B cell (primary cell): ENCODE data around the gene RARRES1. TPM values are rescaled to one million over a fixed set of nuclear protein-coding genes. Genes with fewer than 3 reads are reported as not detected.

Experiments
- ATAC-seq: fragments of 200-7000 bp; cut with Tn5 transposase; one replicate; pipeline ENCODE4 v1.10.0; 2021; ENCODE audit warnings: low read depth, mild to moderate bottlenecking, moderate number of reproducible peaks, moderate library complexity
- CTCF ChIA-PET: fragments of 350-600 bp; sonication (Branson Sonifier 250); formaldehyde crosslinking; loops from one replicate; lab custom pipeline; 2021; ENCODE audit warnings: antibody characterized with exemption, inconsistent platforms; lab: Charles Lee
- POLR2A ChIA-PET: fragments of 350-600 bp; sonication (Branson Sonifier 250); formaldehyde crosslinking; loops from one replicate; lab custom pipeline; 2021; ENCODE audit warnings: antibody characterized with exemption; lab: Charles Lee
- DNase-seq: peaks from one replicate; pipeline ENCODE4 v3.0.0; 2013
- H2AFZ ChIP-seq: 2 replicates; pipeline ENCODE4 v1.6.1; 2012; ENCODE audit warnings: mild to moderate bottlenecking, low read depth, low read length; ENCODE audit not compliant: insufficient read depth, poor library complexity, severe bottlenecking
- H3K27ac ChIP-seq, 2 donors: 1 replicate in 1 of 2; 2 replicates in 1 of 2; pipeline ENCODE4 v1.5.1; 2012 to 2013; ENCODE audit warnings: low read length in 2 of 2, mild to moderate bottlenecking in 2 of 2, moderate library complexity in 1 of 2
- H3K27me3 ChIP-seq, 4 experiments: fragments of 200-600 bp in 1 of 4; sonication (generic) in 1 of 4; replicated peaks in 1 of 4; 1 replicate in 2 of 4; 2 replicates in 2 of 4; pipeline versions ENCODE4 v1.6.1 to v1.7.0; 2013 to 2016; ENCODE audit warnings: low read length in 3 of 4, mild to moderate bottlenecking in 2 of 4, mixed read lengths in 1 of 4, moderate library complexity in 1 of 4; ENCODE audit not compliant: insufficient read depth in 4 of 4, control insufficient read depth in 3 of 4; ENCODE audit errors: control extremely low read depth in 1 of 4
- H3K36me3 ChIP-seq, 2 experiments: replicated peaks in 1 of 2; 1 replicate in 1 of 2; 2 replicates in 1 of 2; pipeline versions ENCODE4 v1.6.1 to v1.7.1; 2013; ENCODE audit warnings: low read length in 1 of 2; ENCODE audit not compliant: insufficient read depth in 2 of 2, control insufficient read depth in 1 of 2; ENCODE audit errors: control extremely low read depth in 1 of 2, extremely low read depth in 1 of 2
- H3K4me1 ChIP-seq, 2 donors: fragments of 200-600 bp in 1 of 2; sonication (generic) in 1 of 2; 1 replicate in 1 of 2; 2 replicates in 1 of 2; pipeline versions ENCODE4 v1.5.1 to v1.6.1; 2013 to 2017; ENCODE audit warnings: low read length in 2 of 2; ENCODE audit not compliant: control insufficient read depth in 2 of 2, insufficient read depth in 2 of 2
- H3K4me2 ChIP-seq: replicated peaks from 2 replicates; pipeline ENCODE3; 2012; ENCODE audit warnings: mild to moderate bottlenecking, low read depth, low read length; ENCODE audit not compliant: poor library complexity, severe bottlenecking
- H3K4me3 ChIP-seq, 5 experiments: fragments of 200-600 bp in 1 of 5; sonication (generic) in 1 of 5; 1 replicate in 3 of 5; 2 replicates in 2 of 5; pipeline versions ENCODE4 v1.5.1 to v1.7.0; 2011 to 2016; ENCODE audit warnings: low read length in 4 of 5, mild to moderate bottlenecking in 4 of 5, low read depth in 2 of 5, control low read depth in 1 of 5, moderate library complexity in 1 of 5; ENCODE audit not compliant: insufficient read depth in 1 of 5; ENCODE audit errors: control extremely low read depth in 1 of 5, extremely low read depth in 1 of 5
- H3K79me2 ChIP-seq: fragments of 200-600 bp; sonication (generic); one replicate; pipeline ENCODE4 v1.6.0; 2016; ENCODE audit warnings: low read length; ENCODE audit not compliant: control insufficient read depth, insufficient read depth
- H3K9ac ChIP-seq: fragments of 200-600 bp; sonication (generic); 2 replicates; pipeline ENCODE4 v1.6.1; 2017; ENCODE audit warnings: mild to moderate bottlenecking, low read length, moderate library complexity
- H3K9me3 ChIP-seq, 3 donors: one replicate each; pipeline versions ENCODE4 v1.6.1 to v1.7.1; 2013; ENCODE audit warnings: low read length in 2 of 3; ENCODE audit not compliant: control insufficient read depth in 2 of 3, insufficient read depth in 1 of 3; ENCODE audit errors: control extremely low read depth in 1 of 3
- H4K20me1 ChIP-seq: 2 replicates; pipeline ENCODE4 v1.6.0; 2012; ENCODE audit warnings: mild to moderate bottlenecking, low read length; ENCODE audit not compliant: insufficient read depth, control insufficient read depth, poor library complexity, severe bottlenecking
- H3K27ac Mint-ChIP-seq: one replicate; pipeline ENCODE4 v1.8.0; 2021; ENCODE audit warnings: mixed read lengths
- H3K27me3 Mint-ChIP-seq: one replicate; pipeline ENCODE4 v1.8.0; 2021; ENCODE audit warnings: mixed read lengths
- H3K4me1 Mint-ChIP-seq: one replicate; pipeline ENCODE4 v1.8.0; 2021; ENCODE audit warnings: mixed read lengths
- H3K4me3 Mint-ChIP-seq: one replicate; pipeline ENCODE4 v1.8.0; 2021; ENCODE audit warnings: mixed read lengths
- H3K9me3 Mint-ChIP-seq: one replicate; pipeline ENCODE4 v1.8.0; 2022; ENCODE audit warnings: mixed read lengths; ENCODE audit not compliant: insufficient read depth
- CTCF ChIP-seq: fragments of 200-600 bp; IDR thresholded peaks from one replicate; pipeline ENCODE4 v1.8.0; 2022; ENCODE audit warnings: antibody characterized with exemption, mild to moderate bottlenecking
- EZH2 ChIP-seq: IDR thresholded peaks from 2 replicates; pipeline ENCODE4 v1.6.1; 2012; ENCODE audit warnings: borderline replicate concordance, low read depth, mild to moderate bottlenecking, moderate library complexity, low read length; ENCODE audit not compliant: insufficient read depth, poor library complexity, severe bottlenecking
- WGBS: methylation state at CpG from one replicate; pipeline ENCODE4 v1.1.5; 2013; ENCODE audit warnings: missing lambda C conversion rate; ENCODE audit not compliant: insufficient coverage; 5-methylcytosine and 5-hydroxymethylcytosine counted together
- intact Hi-C: fragments of 100-400 bp; cut with micrococcal nuclease; formaldehyde crosslinking; loops from one replicate; pipeline ENCODE4 v1.10.0; 2022
- polyA plus RNA-seq: library from polyadenylated mRNA; depleted of rRNA; stranded (reverse); fragments of >200 nt; gene quantifications from 2 replicates; pipeline ENCODE4 v1.2.3, GENCODE V29; 2012
- total RNA-seq, 2 donors: library from RNA; stranded (reverse); fragments of 120-200 nt in 1 of 2; gene quantifications; 1 replicate in 1 of 2; 2 replicates in 1 of 2; pipeline versions ENCODE4 v1.2.3 to v1.2.4, GENCODE V29; 2013 to 2022

RARRES1 gene
- total and polyA plus RNA-seq, 2 donors (not counting 1 experiment from before 2014, with no cell fraction given): not detected

GRCh38 chr3:158775426-158776410, 43.5 kb upstream of the RARRES1 start:
- ChIA-PET CTCF (no interaction called here), POLR2A (no interaction called here)
- Histone ChIP-seq H3K4me1 (no peaks in the 10 kb centered on the region), H4K20me1 (no peaks in the 10 kb centered on the region), H3K36me3 (no peaks in the 10 kb centered on the region), H3K4me3 (no peak overlapping the region), H3K9ac (no peak overlapping the region), H3K4me2 (no peak overlapping the region), H3K27me3 (no peaks in the 10 kb centered on the region), H2AFZ (no peak overlapping the region), H3K27ac (no peak overlapping the region), H3K9me3 (no peaks in the 10 kb centered on the region), H3K79me2 (no peaks in the 10 kb centered on the region)
- Mint-ChIP-seq H3K27ac (no peak overlapping the region), H3K27me3 (no peaks in the 10 kb centered on the region), H3K4me1 (no peaks in the 10 kb centered on the region), H3K9me3 (no peaks in the 10 kb centered on the region), H3K4me3 (no peak overlapping the region)
- ATAC-seq (no peak), DNase-seq (no peak)
- TF ChIP-seq EZH2 (no peak), CTCF (no peak)
- intact Hi-C loops: no loop called here
- 92% methylated on average over 3 of the region's 3 CpGs for WGBS

GRCh38 chr3:158774965-158775364, 42.7 kb upstream of the RARRES1 start:
- H3K9me3 Mint-ChIP-seq: no peaks in the 10 kb centered on the region

More at GRCh38 chr3:158774965-158775364, 42.7 kb upstream of the RARRES1 start:
- H3K4me1 ChIP-seq: no peaks in the 10 kb centered on the region
- H3K9me3 ChIP-seq: no peaks in the 10 kb centered on the region
- no peaks in the 10 kb centered on the region for H4K20me1 ChIP-seq
- no peaks in the 10 kb centered on the region for H3K79me2 ChIP-seq
- no CpG with 5 or more reads among the region's 2 CpGs for WGBS
- H3K36me3 ChIP-seq: no peaks in the 10 kb centered on the region
- DNase-seq: no peak
- Mint-ChIP-seq H3K27ac (no peak overlapping the region), H3K4me3 (no peak overlapping the region), H3K27me3 (no peaks in the 10 kb centered on the region), H3K4me1 (no peaks in the 10 kb centered on the region)
- H3K4me2 ChIP-seq: no peak overlapping the region
- no peak overlapping the region for H3K27ac ChIP-seq
- H2AFZ ChIP-seq: no peak overlapping the region
- ChIA-PET POLR2A (no interaction called here), CTCF (no interaction called here)
- no peak for ATAC-seq
- intact Hi-C loops: no loop called here
- H3K4me3 ChIP-seq: no peak overlapping the region
- no peak overlapping the region for H3K9ac ChIP-seq
- TF ChIP-seq EZH2 (no peak), CTCF (no peak)
- H3K27me3 ChIP-seq: no peaks in the 10 kb centered on the region
